Thyroid gland (tissue), 4 donors: ENCODE measurements around the gene MDN1. TPM values are rescaled to one million over a fixed set of nuclear protein-coding genes. Genes with fewer than 3 reads are reported as not detected.
A peak's percentile ranks its signal among the peaks of the same experiment; 100 is the strongest.

ENCODE experiments used
- DNase-seq, 2 donors: peaks; one replicate each; pipeline ENCODE4 v3.0.0-alpha.2; 2019
- H3K27ac ChIP-seq, 3 donors: fragments of 200-600 bp; sonication (generic); 1 replicate in 2 of 3; 2 replicates in 1 of 3; pipeline ENCODE4 v1.5.1; 2016 to 2019; ENCODE audit warnings: mild to moderate bottlenecking in 1 of 3, moderate library complexity in 1 of 3
- H3K27me3 ChIP-seq: fragments of 200-600 bp; sonication (generic); one replicate; pipeline ENCODE4 v1.5.1; 2019
- H3K36me3 ChIP-seq, 2 donors: fragments of 200-600 bp; sonication (generic); one replicate each; pipeline ENCODE4 v1.5.1; 2016 to 2019
- H3K4me1 ChIP-seq, 2 donors: fragments of 200-600 bp; sonication (generic); one replicate each; pipeline ENCODE4 v1.5.1; 2017 to 2019
- H3K4me3 ChIP-seq, 3 donors: fragments of 200-600 bp; sonication (generic); replicated peaks in 1 of 3; 1 replicate in 2 of 3; 2 replicates in 1 of 3; pipeline ENCODE4 v1.5.1; 2016; ENCODE audit warnings: mild to moderate bottlenecking in 1 of 3
- H3K9me3 ChIP-seq: fragments of 200-600 bp; sonication (generic); one replicate; pipeline ENCODE4 v1.5.1; 2017
- POLR2A ChIP-seq, 2 donors: fragments of 450-650 bp; IDR thresholded peaks; one replicate each; pipeline ENCODE4 v1.6.1; 2017; ENCODE audit warnings: antibody characterized with exemption in 2 of 2, mild to moderate bottlenecking in 2 of 2, moderate library complexity in 1 of 2
- WGBS, 2 donors: methylation state at CpG; one replicate each; pipeline ENCODE4 v1.1.5; 2017; 5-methylcytosine and 5-hydroxymethylcytosine counted together
- intact Hi-C: fragments of 100-400 bp; cut with DNase I; formaldehyde crosslinking; loops from one replicate; pipeline ENCODE4 v1.15.1; 2023
- total RNA-seq, 4 donors: library from RNA; depleted of rRNA; stranded (reverse); fragments of >200 nt; gene quantifications; one replicate each; pipeline ENCODE4 v1.2.3, GENCODE V29; 2016
- TF ChIP-seq, protein P1 (sequence below), 6 experiments: fragments of 200-600 bp in 3 of 6; fragments of 450-650 bp in 3 of 6; sonication (generic) in 3 of 6; IDR thresholded peaks; one replicate each; pipeline ENCODE4 v1.5.1; 2016 to 2019; ENCODE audit warnings: antibody characterized with exemption in 6 of 6, mild to moderate bottlenecking in 2 of 6, inconsistent platforms in 1 of 6, moderate library complexity in 1 of 6

The MDN1 gene
- total RNA-seq, 4 donors from 2014 or later, result 32.0 to 44.7 (median 40.1) TPM

DNA sequence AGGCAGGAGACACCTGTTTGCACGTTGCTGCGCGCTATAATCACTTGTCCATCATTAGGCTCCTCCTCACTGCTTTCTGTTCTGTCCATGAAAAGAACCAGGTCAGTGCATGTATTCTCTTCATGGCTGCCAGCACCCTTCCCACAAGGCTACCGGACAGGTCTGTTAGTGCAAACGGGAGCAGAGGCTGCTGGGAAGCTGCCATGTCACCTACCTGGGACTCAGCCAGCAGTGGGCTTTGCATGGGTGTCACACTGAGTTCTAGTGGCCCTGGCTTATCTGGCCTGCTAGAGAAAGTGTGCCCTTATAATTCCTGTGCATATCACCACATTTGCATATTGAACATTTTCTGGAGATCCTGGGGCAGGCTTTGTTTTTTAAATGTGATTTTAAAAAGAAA, 205.8 kb downstream of the MDN1 start:
- WGBS, 2 donors, result 88 to 90% methylated on average over 5 of the region's 5 CpGs
- no peak for TF ChIP-seq POLR2A (IDR thresholded peaks at IDR 0.05)
- TF ChIP-seq, protein P1, sequence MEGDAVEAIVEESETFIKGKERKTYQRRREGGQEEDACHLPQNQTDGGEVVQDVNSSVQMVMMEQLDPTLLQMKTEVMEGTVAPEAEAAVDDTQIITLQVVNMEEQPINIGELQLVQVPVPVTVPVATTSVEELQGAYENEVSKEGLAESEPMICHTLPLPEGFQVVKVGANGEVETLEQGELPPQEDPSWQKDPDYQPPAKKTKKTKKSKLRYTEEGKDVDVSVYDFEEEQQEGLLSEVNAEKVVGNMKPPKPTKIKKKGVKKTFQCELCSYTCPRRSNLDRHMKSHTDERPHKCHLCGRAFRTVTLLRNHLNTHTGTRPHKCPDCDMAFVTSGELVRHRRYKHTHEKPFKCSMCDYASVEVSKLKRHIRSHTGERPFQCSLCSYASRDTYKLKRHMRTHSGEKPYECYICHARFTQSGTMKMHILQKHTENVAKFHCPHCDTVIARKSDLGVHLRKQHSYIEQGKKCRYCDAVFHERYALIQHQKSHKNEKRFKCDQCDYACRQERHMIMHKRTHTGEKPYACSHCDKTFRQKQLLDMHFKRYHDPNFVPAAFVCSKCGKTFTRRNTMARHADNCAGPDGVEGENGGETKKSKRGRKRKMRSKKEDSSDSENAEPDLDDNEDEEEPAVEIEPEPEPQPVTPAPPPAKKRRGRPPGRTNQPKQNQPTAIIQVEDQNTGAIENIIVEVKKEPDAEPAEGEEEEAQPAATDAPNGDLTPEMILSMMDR (IDR thresholded peaks at IDR 0.05), result no peak
- Histone ChIP-seq H3K9me3 (no peaks in the 10 kb centered on the region), H3K27me3 (no peaks in the 10 kb centered on the region), H3K36me3 (no peaks in the 10 kb centered on the region), H3K4me1 (no peaks in the 10 kb centered on the region), H3K27ac (no peak overlapping the region), H3K4me3 (no peak overlapping the region)
- DNase-seq, result no peak
- intact Hi-C loops, result loop anchor here (5.0 kb wide), 1 partner anchor 181 kb away; the partner anchor contains the start of gene ANKRD6

DNA sequence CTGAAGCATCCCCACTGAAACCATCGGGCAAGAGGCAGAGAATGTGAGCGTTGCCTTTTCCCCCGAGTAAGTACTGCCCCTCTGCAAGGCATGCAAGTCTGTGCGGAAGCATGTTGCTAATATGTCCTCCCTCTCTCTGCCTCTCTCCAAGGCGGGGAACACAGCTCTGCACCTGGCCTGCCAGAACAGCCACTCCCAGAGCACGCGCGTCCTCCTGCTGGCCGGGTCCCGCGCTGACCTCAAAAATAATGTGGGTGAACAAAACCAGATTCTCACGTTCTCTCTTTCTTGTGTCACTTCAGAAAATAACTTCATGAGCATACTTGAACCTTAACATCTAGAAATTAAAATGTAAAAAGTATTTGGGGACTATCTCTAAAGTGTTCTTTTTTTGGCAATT, 207.5 kb downstream of the MDN1 start:
- Histone ChIP-seq H3K27me3 (no peaks in the 10 kb centered on the region), H3K9me3 (no peaks in the 10 kb centered on the region), H3K27ac (no peak overlapping the region), H3K4me1 (no peaks in the 10 kb centered on the region), H3K36me3 (no peaks in the 10 kb centered on the region), H3K4me3 (no peak overlapping the region)
- TF ChIP-seq, protein P1 (IDR thresholded peaks at IDR 0.05), result no peak
- no peak for TF ChIP-seq POLR2A (IDR thresholded peaks at IDR 0.05)
- 79 to 87% methylated on average over 12 of the region's 12 CpGs for WGBS, 2 donors
- DNase-seq, result no peak
- intact Hi-C loops, result loop anchor here (5.0 kb wide), 1 partner anchor 180 kb away; the partner anchor contains the start of gene ANKRD6

DNA sequence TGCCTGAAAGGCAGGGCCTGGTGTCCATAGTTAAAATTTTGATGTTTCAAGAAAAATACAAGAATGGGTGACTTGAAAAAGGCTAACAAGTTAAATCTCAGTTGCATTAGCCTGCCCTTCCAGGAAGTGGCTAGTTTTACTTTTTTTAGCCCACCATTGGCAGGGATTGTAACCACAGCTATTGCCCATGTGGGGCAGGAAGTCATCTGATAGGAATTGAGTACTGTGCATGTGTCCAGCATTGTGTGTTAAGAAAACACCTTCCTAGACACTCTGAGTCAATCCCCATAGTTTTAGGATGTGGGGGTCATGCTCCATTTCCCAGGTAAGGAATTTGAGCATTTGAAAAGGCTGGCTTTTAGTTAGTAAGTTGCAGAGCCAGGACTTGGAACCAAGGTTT, 207.9 kb downstream of the MDN1 start:
- Histone ChIP-seq H3K4me3 (no peak overlapping the region), H3K27ac (no peak overlapping the region), H3K36me3 (no peaks in the 10 kb centered on the region), H3K27me3 (no peaks in the 10 kb centered on the region), H3K9me3 (no peaks in the 10 kb centered on the region), H3K4me1 (no peaks in the 10 kb centered on the region)
- intact Hi-C loops, result loop anchor here (5.0 kb wide), 1 partner anchor 179 kb away; the partner anchor contains the start of gene ANKRD6
- TF ChIP-seq, protein P1 (IDR thresholded peaks at IDR 0.05), result no peak
- no peak for TF ChIP-seq POLR2A (IDR thresholded peaks at IDR 0.05)
- DNase-seq, result no peak

DNA sequence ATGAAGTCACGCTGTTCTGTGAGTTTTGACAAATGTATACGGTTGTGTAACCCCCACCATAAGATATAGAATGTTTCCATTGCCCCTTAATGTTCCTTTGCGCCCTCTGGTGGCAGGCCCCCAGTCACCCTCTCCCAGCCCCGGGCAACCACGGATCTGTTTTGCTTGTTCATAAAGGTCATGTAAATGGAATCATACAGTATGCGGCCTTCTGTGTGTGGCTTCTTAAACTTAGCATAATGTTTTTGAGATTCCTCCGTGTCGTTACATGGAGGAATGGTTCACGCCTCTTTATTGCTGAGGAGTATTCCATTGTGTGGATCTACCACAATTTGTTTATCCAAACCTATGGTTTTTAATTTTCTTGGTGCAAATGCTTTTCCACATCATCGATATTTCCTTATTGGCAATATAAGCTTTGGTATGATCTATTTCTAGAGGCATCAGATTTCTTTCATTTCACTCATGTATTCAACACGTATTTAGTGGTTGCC, 209.4 kb downstream of the MDN1 start:
- H3K4me3 ChIP-seq, result no peak overlapping the region
- TF ChIP-seq, protein P1 (IDR thresholded peaks at IDR 0.05), result peak; percentile 28 to 75 (median 62)
- TF ChIP-seq POLR2A (IDR thresholded peaks at IDR 0.05), result no peak
- intact Hi-C loops, result loop anchor here (5.0 kb wide), 1 partner anchor 178 kb away; the partner anchor contains the start of gene ANKRD6
- H3K27me3 ChIP-seq, result no peaks in the 10 kb centered on the region
- DNase-seq, result peak; percentile 46 to 61
- no peaks in the 10 kb centered on the region for H3K4me1 ChIP-seq
- no peaks in the 10 kb centered on the region for H3K9me3 ChIP-seq
- no peaks in the 10 kb centered on the region for H3K36me3 ChIP-seq
- no peak overlapping the region for H3K27ac ChIP-seq
- WGBS, 2 donors, result 58 to 67% methylated on average over 11 of the region's 11 CpGs

DNA sequence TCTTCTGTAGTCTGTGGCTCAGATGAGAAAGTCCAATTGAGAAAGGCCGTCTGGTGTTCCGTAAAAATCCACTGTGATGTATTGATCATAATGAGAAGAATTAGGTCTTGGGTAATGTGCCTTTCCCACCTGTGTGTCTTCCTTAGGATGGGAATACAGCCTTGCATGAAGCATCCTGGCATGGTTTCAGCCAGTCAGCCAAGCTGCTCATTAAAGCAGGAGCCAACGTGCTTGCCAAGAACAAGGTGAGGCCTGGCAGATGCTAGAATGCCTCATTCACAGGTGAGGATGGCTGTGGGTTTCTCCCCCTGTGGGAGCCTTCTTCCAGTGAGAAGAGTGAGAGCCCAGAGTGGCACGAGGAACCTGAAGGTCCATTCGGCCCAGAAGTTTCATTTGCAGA, 213.7 kb downstream of the MDN1 start:
- DNase-seq, result no peak
- intact Hi-C loops, result no loop called here
- H3K27me3 ChIP-seq, result no peaks in the 10 kb centered on the region
- H3K4me1 ChIP-seq, result no peaks in the 10 kb centered on the region
- no peak overlapping the region for H3K27ac ChIP-seq
- WGBS, 2 donors, result 84 to 90% methylated on average over 5 of the region's 5 CpGs
- no peaks in the 10 kb centered on the region for H3K36me3 ChIP-seq
- H3K9me3 ChIP-seq, result no peaks in the 10 kb centered on the region
- TF ChIP-seq, protein P1 (IDR thresholded peaks at IDR 0.05), result no peak
- no peak for TF ChIP-seq POLR2A (IDR thresholded peaks at IDR 0.05)
- no peak overlapping the region for H3K4me3 ChIP-seq
